ENCODE results near the gene SLC16A7. TPM values are rescaled to one million over a fixed set of nuclear protein-coding genes. Genes with fewer than 3 reads are reported as not detected.

SLC16A7 gene
- total and polyA plus RNA-seq, 10 of the 15 experiments (the other 5 are each of a cell fraction or from before 2014, with no cell fraction given) = 1.5 to 12.9 (median 6.7) TPM

- ChIA-PET RAD21 (ENCODE audit: unreplicated experiment) (no interaction called here), CTCF (interaction anchor here (1.2 to 1.3 kb wide), 2 partner anchors 12 to 15 kb away, joined by 3 read pairs; no protein-coding TSS in a partner anchor), SMC1A (ENCODE audit: uncharacterized antibody, unreplicated experiment) (interaction anchor here (0.5 to 1.5 kb wide), 2 partner anchors 51 to 58 kb away, joined by 3 to 4 read pairs; no protein-coding TSS in a partner anchor), POLR2A (no interaction called here)
- WGBS (ENCODE audit: insufficient coverage, insufficient replicate concordance, low lambda C conversion rate, missing lambda C conversion rate) = 0% methylated on average over 1 of the region's 1 CpG
- no peak overlapping the region for H2AFZ ChIP-seq (ENCODE audit: control insufficient read depth, low read depth, low read length)
- no peak overlapping the region for H3K27ac ChIP-seq (ENCODE audit: control insufficient read depth, insufficient read depth)
- intact Hi-C loops (cut with micrococcal nuclease; ENCODE audit: unreplicated experiment) = no loop called here
- in situ Hi-C loops (cut with MboI) = no loop called here
- no peak overlapping the region for H3K4me2 ChIP-seq (ENCODE audit: control insufficient read depth, insufficient read depth)
- TF ChIP-seq MYC (IDR thresholded peaks at IDR 0.05; ENCODE audit: insufficient read depth, insufficient read length, insufficient replicate concordance, low read length, severe bottlenecking) (no peak), SUPT20H (IDR thresholded peaks at IDR 0.05; ENCODE audit: borderline replicate concordance, control insufficient read depth, low read depth, low read length) (no peak), RAD21 (IDR thresholded peaks at IDR 0.05; ENCODE audit: insufficient read depth, low read depth, low read length) (no peak), MTA3 (IDR thresholded peaks at IDR 0.05; ENCODE audit: borderline replicate concordance, low read length) (no peak), FOXK2 (IDR thresholded peaks at IDR 0.05) (no peak), CEBPZ (IDR thresholded peaks at IDR 0.05; ENCODE audit: low read depth, low read length) (no peak), TCF7 (IDR thresholded peaks at IDR 0.05; ENCODE audit: borderline replicate concordance) (no peak), BMI1 (IDR thresholded peaks at IDR 0.05; ENCODE audit: borderline replicate concordance) (no peak), ZSCAN29 (IDR thresholded peaks at IDR 0.05) (no peak), EP300 (IDR thresholded peaks at IDR 0.05; ENCODE audit: borderline replicate concordance in 1 of 2, control insufficient read depth in 1 of 2, low read depth in 2 of 2, low read length in 2 of 2) (no peak), RCOR1 (conservative IDR thresholded peaks at IDR 0.05; ENCODE audit: low read depth, low read length) (no peak), JUNB (IDR thresholded peaks at IDR 0.05) (no peak), NRF1 (conservative IDR thresholded peaks at IDR 0.05; ENCODE audit: low read depth, low read length) (no peak), ZNF207 (IDR thresholded peaks at IDR 0.05; ENCODE audit: borderline replicate concordance) (no peak), CBX3 (IDR thresholded peaks at IDR 0.05; ENCODE audit: borderline replicate concordance, low read depth) (no peak), ESRRA (IDR thresholded peaks at IDR 0.05; ENCODE audit: low read length) (no peak), TARDBP (IDR thresholded peaks at IDR 0.05; ENCODE audit: borderline replicate concordance) (no peak), PAX5 (IDR thresholded peaks at IDR 0.05; ENCODE audit: borderline replicate concordance, low read depth, low read length) (no peak), NR2F1 (conservative IDR thresholded peaks at IDR 0.05) (no peak)
- TF ChIP-seq, protein P1, sequence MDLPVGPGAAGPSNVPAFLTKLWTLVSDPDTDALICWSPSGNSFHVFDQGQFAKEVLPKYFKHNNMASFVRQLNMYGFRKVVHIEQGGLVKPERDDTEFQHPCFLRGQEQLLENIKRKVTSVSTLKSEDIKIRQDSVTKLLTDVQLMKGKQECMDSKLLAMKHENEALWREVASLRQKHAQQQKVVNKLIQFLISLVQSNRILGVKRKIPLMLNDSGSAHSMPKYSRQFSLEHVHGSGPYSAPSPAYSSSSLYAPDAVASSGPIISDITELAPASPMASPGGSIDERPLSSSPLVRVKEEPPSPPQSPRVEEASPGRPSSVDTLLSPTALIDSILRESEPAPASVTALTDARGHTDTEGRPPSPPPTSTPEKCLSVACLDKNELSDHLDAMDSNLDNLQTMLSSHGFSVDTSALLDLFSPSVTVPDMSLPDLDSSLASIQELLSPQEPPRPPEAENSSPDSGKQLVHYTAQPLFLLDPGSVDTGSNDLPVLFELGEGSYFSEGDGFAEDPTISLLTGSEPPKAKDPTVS (IDR thresholded peaks at IDR 0.05; ENCODE audit: low read depth, low read length) = no peak
- no TSS peak for BruUV-seq (replicated peaks)
- no peak for DNase-seq (ENCODE audit: low read depth, low spot score)
- H3K9me3 ChIP-seq (replicated peaks; ENCODE audit: control insufficient read depth, insufficient read depth, low read length) = no peaks in the 10 kb centered on the region; the same call in 2 of the 3 replicates
- no peaks in the 10 kb centered on the region for H4K20me1 ChIP-seq (ENCODE audit: control insufficient read depth, insufficient read depth)
- FAIRE-seq = no peak
- no peak for ATAC-seq
- no peaks in the 10 kb centered on the region for H3K4me1 ChIP-seq (ENCODE audit: control insufficient read depth, insufficient read depth, low read length)
- no peak overlapping the region for H3K4me3 ChIP-seq
- H3K27me3 ChIP-seq (replicated peaks in 1 of 2; ENCODE audit: control insufficient read depth in 2 of 2, insufficient read depth in 2 of 2, low read length in 1 of 2) = no peaks in the 10 kb centered on the region
- no peaks in the 10 kb centered on the region for H3K79me2 ChIP-seq (ENCODE audit: control insufficient read depth, insufficient read depth, low read length)
- no peak overlapping the region for H3K9ac ChIP-seq (ENCODE audit: control insufficient read depth, insufficient read depth, low read length)
- H3K36me3 ChIP-seq (ENCODE audit: control insufficient read depth in 2 of 2, insufficient read depth in 2 of 2, low read length in 1 of 2) = no peaks in the 10 kb centered on the region; a peak in 1 of 4 replicates
These were observed 55.5 kb downstream of the SLC16A7 start for GRCh38 chr12:59651229-59651920.
